Epithelial cell of proximal tubule (primary cell): ENCODE data around the gene NCKAP5L. TPM values are rescaled to one million over a fixed set of nuclear protein-coding genes. Genes with fewer than 3 reads are reported as not detected.

Experiments used
- DNase-seq: peaks from one replicate; pipeline ENCODE4 v3.0.0-alpha.2; 2011; ENCODE audit warnings: low read depth
- H3K4me3 ChIP-seq: 2 replicates; pipeline ENCODE4 v1.5.1; 2011; ENCODE audit warnings: low read depth, mild to moderate bottlenecking, low read length
- CTCF ChIP-seq: conservative IDR thresholded peaks from 2 replicates; pipeline ENCODE4 v1.5.1; 2012; ENCODE audit warnings: low read depth, mild to moderate bottlenecking, low read length
- total RNA-seq: library from RNA; depleted of rRNA; stranded (reverse); fragments of >200 nt; gene quantifications from 2 replicates; pipeline ENCODE4 v1.2.3, GENCODE V29; 2015

The NCKAP5L gene
- total RNA-seq, 1 donor from 2014 or later: 8.4 TPM

GRCh38 chr12:49868952-49869815 lies 41.0 kb upstream of the NCKAP5L start:
- TF ChIP-seq CTCF: no peak
- DNase-seq: no peak
- no peak overlapping the region for H3K4me3 ChIP-seq

GRCh38 chr12:49868449-49868848 lies 40.2 kb upstream of the NCKAP5L start:
- no peak for DNase-seq
- no peak overlapping the region for H3K4me3 ChIP-seq
- no peak for TF ChIP-seq CTCF

DNA sequence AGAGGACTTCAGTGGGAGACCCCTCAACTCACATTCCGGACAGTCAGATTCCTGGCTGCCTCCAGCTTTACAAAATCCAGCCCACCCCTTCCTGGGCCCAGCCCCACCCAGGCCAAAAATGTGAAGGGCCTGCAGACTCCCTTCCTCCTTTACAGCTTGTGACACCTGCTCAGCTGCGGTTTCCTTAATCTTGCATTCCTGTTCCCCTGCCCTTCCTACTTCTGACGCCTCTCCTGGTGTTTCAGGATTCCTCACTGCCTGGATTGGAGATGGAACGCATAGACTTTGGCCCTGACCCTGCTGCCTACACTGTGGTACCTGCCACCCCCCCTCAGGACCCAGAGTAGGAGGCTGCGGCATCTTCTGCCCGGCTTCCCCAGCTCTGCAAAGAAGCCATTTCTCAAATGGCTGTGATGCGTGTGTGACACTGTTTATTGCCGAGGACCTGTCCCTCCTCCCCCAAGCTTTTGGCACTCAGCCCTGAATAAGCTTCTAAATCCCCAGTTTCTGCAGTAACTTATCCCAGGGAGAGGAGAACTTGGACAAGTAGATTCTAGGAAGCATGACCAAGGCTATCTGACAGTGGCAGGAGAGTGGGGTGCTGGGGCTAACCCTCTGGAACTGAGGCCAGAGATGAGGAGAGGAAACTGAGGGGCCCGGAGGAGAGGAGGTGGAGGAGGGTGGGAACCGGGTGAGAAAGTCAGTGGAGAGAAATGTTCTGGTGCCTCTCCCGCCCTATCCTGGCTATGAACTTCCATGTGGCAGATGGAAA lies 39.5 kb upstream of the NCKAP5L start:
- no peak for DNase-seq
- no peak for TF ChIP-seq CTCF
- no peak overlapping the region for H3K4me3 ChIP-seq

- no peak overlapping the region for H3K4me3 ChIP-seq
- peak; percentile 97 for TF ChIP-seq CTCF
- no peak for DNase-seq
Measured at GRCh38 chr12:49866859-49867569, 38.8 kb upstream of the NCKAP5L start.

GRCh38 chr12:49865782-49866135 lies 37.5 kb upstream of the NCKAP5L start:
- DNase-seq: no peak
- no peak overlapping the region for H3K4me3 ChIP-seq
- no peak for TF ChIP-seq CTCF

- TF ChIP-seq CTCF: no peak
- no peak overlapping the region for H3K4me3 ChIP-seq
- DNase-seq: no peak
Measured at GRCh38 chr12:49865109-49865781, 37.0 kb upstream of the NCKAP5L start.
